GM12891 (cell line): Measurements from ENCODE around the gene ITGBL1.

Experiments used
- POLR2A ChIP-seq: IDR thresholded peaks from 2 replicates; pipeline ENCODE4 v1.6.1; 2011; ENCODE audit warnings: low read depth, low read length, control low read depth
- POLR2AphosphoS5 ChIP-seq: IDR thresholded peaks from 2 replicates; pipeline ENCODE4 v1.6.1; 2011; ENCODE audit warnings: low read depth, low read length, control low read depth
- TAF1 ChIP-seq: IDR thresholded peaks from 2 replicates; pipeline ENCODE4 v1.6.1; 2011; ENCODE audit warnings: low read depth, low read length, control low read depth

- no peak for TF ChIP-seq POLR2A
- no peak for TF ChIP-seq POLR2AphosphoS5
- no peak for TF ChIP-seq TAF1
These were observed 138.0 kb downstream of the ITGBL1 start for GRCh38 chr13:101590479-101590878.
